Common myeloid progenitor, CD34-positive (primary cell): ENCODE results near the gene STX8.

ENCODE experiments used
- CTCF ChIA-PET: fragments of 350-600 bp; sonication (Branson Sonifier 250); formaldehyde crosslinking; loops from one replicate; lab custom pipeline; 2021; ENCODE audit warnings: antibody characterized with exemption; lab: Charles Lee
- POLR2A ChIA-PET: fragments of 350-600 bp; sonication (Branson Sonifier 250); formaldehyde crosslinking; loops from one replicate; lab custom pipeline; 2021; ENCODE audit warnings: antibody characterized with exemption; lab: Charles Lee
- DNase-seq, 3 donors: peaks; one replicate each; pipeline versions ENCODE4 v3.0.0 to v3.0.0-alpha.2; 2013
- H3K27ac ChIP-seq, 2 experiments: 1 replicate in 1 of 2; 2 replicates in 1 of 2; pipeline ENCODE4 v1.7.0; 2013; ENCODE audit warnings: inconsistent platforms in 2 of 2, low read length in 2 of 2, mild to moderate bottlenecking in 2 of 2, low read depth in 1 of 2, moderate library complexity in 1 of 2; ENCODE audit not compliant: severe bottlenecking in 2 of 2, insufficient read depth in 1 of 2, poor library complexity in 1 of 2
- H3K27me3 ChIP-seq, 5 experiments: replicated peaks in 2 of 5; 1 replicate in 3 of 5; 2 replicates in 2 of 5; pipeline versions ENCODE4 v1.6.1 to v1.7.0; 2013; ENCODE audit warnings: low read length in 4 of 5, mild to moderate bottlenecking in 2 of 5, moderate library complexity in 2 of 5, inconsistent platforms in 1 of 5; ENCODE audit not compliant: insufficient read depth in 5 of 5, control insufficient read depth in 4 of 5
- H3K36me3 ChIP-seq, 4 experiments: 1 replicate in 2 of 4; 2 replicates in 2 of 4; pipeline versions ENCODE4 v1.6.1 to v1.7.0; 2013; ENCODE audit warnings: low read length in 3 of 4, control low read depth in 1 of 4, mild to moderate bottlenecking in 1 of 4; ENCODE audit not compliant: control insufficient read depth in 4 of 4, insufficient read depth in 4 of 4
- H3K4me1 ChIP-seq, 4 experiments: 1 replicate in 3 of 4; 2 replicates in 1 of 4; pipeline versions ENCODE4 v1.6.1 to v1.7.1; 2013; ENCODE audit warnings: low read length in 3 of 4, mild to moderate bottlenecking in 3 of 4, control low read depth in 1 of 4, inconsistent platforms in 1 of 4, moderate library complexity in 1 of 4; ENCODE audit not compliant: control insufficient read depth in 4 of 4, insufficient read depth in 4 of 4; ENCODE audit errors: control extremely low read depth in 1 of 4
- H3K4me3 ChIP-seq, 7 experiments: 1 replicate in 4 of 7; 2 replicates in 3 of 7; pipeline versions ENCODE4 v1.5.1 to v1.7.0; 2013; ENCODE audit warnings: mild to moderate bottlenecking in 7 of 7, low read length in 6 of 7, moderate library complexity in 6 of 7, inconsistent platforms in 2 of 7, low read depth in 2 of 7, control low read depth in 1 of 7; ENCODE audit not compliant: insufficient read depth in 4 of 7, control insufficient read depth in 1 of 7; ENCODE audit errors: extremely low read depth in 1 of 7
- H3K9me3 ChIP-seq, 5 experiments: 1 replicate in 4 of 5; 2 replicates in 1 of 5; pipeline versions ENCODE4 v1.6.1 to v1.7.1; 2013; ENCODE audit warnings: low read length in 4 of 5, mild to moderate bottlenecking in 2 of 5, inconsistent platforms in 1 of 5, low read depth in 1 of 5, moderate library complexity in 1 of 5; ENCODE audit not compliant: control insufficient read depth in 4 of 5, insufficient read depth in 2 of 5; ENCODE audit errors: control extremely low read depth in 1 of 5
- WGBS: methylation state at CpG from one replicate; pipeline ENCODE4 v1.1.5; 2013; ENCODE audit not compliant: insufficient coverage; 5-methylcytosine and 5-hydroxymethylcytosine counted together

The STX8 gene

GRCh38 chr17:9544221-9544620 is 31.4 kb downstream of the STX8 start:
- H3K27ac ChIP-seq = no peak overlapping the region
- no peak overlapping the region for H3K4me3 ChIP-seq
- H3K4me1 ChIP-seq = no peaks in the 10 kb centered on the region
- WGBS = 99% methylated on average over 6 of the region's 7 CpGs
- no peaks in the 10 kb centered on the region for H3K9me3 ChIP-seq
- H3K36me3 ChIP-seq = peaks cover 0 to 4% (median 3%) of the 10 kb centered on the region in 4 experiments
- no peaks in the 10 kb centered on the region for H3K27me3 ChIP-seq
- DNase-seq = no peak
- ChIA-PET POLR2A (no interaction called here), CTCF (interaction anchor here (1.1 to 1.3 kb wide), 2 partner anchors 32 to 252 kb away, joined by 3 to 4 read pairs; partner anchors contain the start of gene CFAP52)

GRCh38 chr17:9541718-9542117 is 33.9 kb downstream of the STX8 start:
- peaks cover 0 to 4% (median 3%) of the 10 kb centered on the region in 4 experiments for H3K36me3 ChIP-seq
- no peak overlapping the region for H3K4me3 ChIP-seq
- no peak overlapping the region for H3K27ac ChIP-seq
- CTCF ChIA-PET = no interaction called here
- 98% methylated on average over 4 of the region's 4 CpGs for WGBS
- no peaks in the 10 kb centered on the region for H3K4me1 ChIP-seq
- H3K9me3 ChIP-seq = no peaks in the 10 kb centered on the region
- POLR2A ChIA-PET = no interaction called here
- H3K27me3 ChIP-seq = no peaks in the 10 kb centered on the region
- DNase-seq = no peak

- WGBS = 90% methylated on average over 2 of the region's 4 CpGs
- Histone ChIP-seq H3K4me1 (no peaks in the 10 kb centered on the region), H3K27ac (no peak overlapping the region), H3K9me3 (no peaks in the 10 kb centered on the region), H3K27me3 (no peaks in the 10 kb centered on the region), H3K4me3 (no peak overlapping the region), H3K36me3 (peaks cover 0 to 3% (median 1%) of the 10 kb centered on the region in 4 experiments)
- POLR2A ChIA-PET = no interaction called here
- CTCF ChIA-PET = no interaction called here
- no peak for DNase-seq
These were observed 37.0 kb downstream of the STX8 start for GRCh38 chr17:9538626-9539025.

GRCh38 chr17:9537177-9537776 is 38.3 kb downstream of the STX8 start:
- Histone ChIP-seq H3K4me1 (no peaks in the 10 kb centered on the region), H3K9me3 (no peaks in the 10 kb centered on the region), H3K27me3 (no peaks in the 10 kb centered on the region), H3K4me3 (no peak overlapping the region), H3K27ac (no peak overlapping the region), H3K36me3 (peaks cover 0 to 3% (median 1%) of the 10 kb centered on the region in 4 experiments)
- DNase-seq = no peak
- ChIA-PET POLR2A (no interaction called here), CTCF (interaction anchor here (1.2 kb wide), 1 partner anchor 11 kb away, joined by 3 read pairs; no protein-coding TSS in a partner anchor)
- WGBS = 95% methylated on average over 9 of the region's 12 CpGs

GRCh38 chr17:9536061-9536460 is 39.6 kb downstream of the STX8 start:
- Histone ChIP-seq H3K36me3 (peaks cover 0 to 2% (median under 1%) of the 10 kb centered on the region in 4 experiments), H3K4me3 (no peak overlapping the region), H3K4me1 (no peaks in the 10 kb centered on the region), H3K27ac (no peak overlapping the region), H3K9me3 (no peaks in the 10 kb centered on the region), H3K27me3 (no peaks in the 10 kb centered on the region)
- DNase-seq = no peak
- WGBS = 83% methylated on average over 1 of the region's 8 CpGs
- POLR2A ChIA-PET = no interaction called here
- CTCF ChIA-PET = interaction anchor here (1.2 kb wide), 1 partner anchor 12 kb away, joined by 3 read pairs; no protein-coding TSS in a partner anchor

- POLR2A ChIA-PET = no interaction called here
- Histone ChIP-seq H3K9me3 (no peaks in the 10 kb centered on the region), H3K36me3 (no peaks in the 10 kb centered on the region), H3K27ac (no peak overlapping the region), H3K4me1 (no peaks in the 10 kb centered on the region), H3K27me3 (no peaks in the 10 kb centered on the region), H3K4me3 (no peak overlapping the region)
- DNase-seq = no peak
- CTCF ChIA-PET = no interaction called here
- 100% methylated on average over 2 of the region's 4 CpGs for WGBS
These were observed 42.2 kb downstream of the STX8 start for GRCh38 chr17:9533441-9533840.

- Histone ChIP-seq H3K27ac (no peak overlapping the region), H3K36me3 (no peaks in the 10 kb centered on the region), H3K9me3 (no peaks in the 10 kb centered on the region), H3K27me3 (no peaks in the 10 kb centered on the region), H3K4me1 (no peaks in the 10 kb centered on the region), H3K4me3 (no peak overlapping the region)
- DNase-seq = no peak
- CTCF ChIA-PET = no interaction called here
- 91% methylated on average over 1 of the region's 3 CpGs for WGBS
- POLR2A ChIA-PET = no interaction called here
These were observed 42.9 kb downstream of the STX8 start for GRCh38 chr17:9532715-9533114.
